ENCODE measurements around the gene DAND5.
A peak's percentile ranks its signal among the peaks of the same experiment; 100 is the strongest.

The DAND5 gene

GRCh38 chr19:12984683-12985048, 15.3 kb downstream of the DAND5 start:
- no peak for DNase-seq (ENCODE audit: low read depth)
- no peak overlapping the region for H3K4me3 ChIP-seq (ENCODE audit: low read depth, low read length)
- TF ChIP-seq MAX (IDR thresholded peaks at IDR 0.05; ENCODE audit: low read depth, low read length) (no peak), POLR2A (IDR thresholded peaks at IDR 0.05; ENCODE audit: extremely low read depth, insufficient read length) (no peak), CTCF (IDR thresholded peaks at IDR 0.05; ENCODE audit: low read depth, low read length) (no peak)

GRCh38 chr19:12985049-12985776, 15.8 kb downstream of the DAND5 start:
- no peak overlapping the region for H3K4me3 ChIP-seq (ENCODE audit: low read depth, low read length)
- TF ChIP-seq POLR2A (IDR thresholded peaks at IDR 0.05; ENCODE audit: extremely low read depth, insufficient read length) (no peak), MYC (IDR thresholded peaks at IDR 0.05; ENCODE audit: low read depth, low read length) (peak; percentile 86), MAX (IDR thresholded peaks at IDR 0.05; ENCODE audit: low read depth, low read length) (peak; percentile 95)
- DNase-seq (ENCODE audit: low read depth): peak; percentile 70

GRCh38 chr19:12986726-12987125, 17.4 kb downstream of the DAND5 start:
- TF ChIP-seq CTCF (IDR thresholded peaks at IDR 0.05; ENCODE audit: low read depth, low read length) (no peak), MYC (IDR thresholded peaks at IDR 0.05; ENCODE audit: low read depth, low read length) (no peak), MAX (IDR thresholded peaks at IDR 0.05; ENCODE audit: low read depth, low read length) (no peak), POLR2A (IDR thresholded peaks at IDR 0.05; ENCODE audit: extremely low read depth, insufficient read length) (no peak)
- no peak for DNase-seq (ENCODE audit: low read depth)

GRCh38 chr19:12987190-12987589, 17.8 kb downstream of the DAND5 start:
- no peak for DNase-seq (ENCODE audit: low read depth)
- no peak for TF ChIP-seq MAX (IDR thresholded peaks at IDR 0.05; ENCODE audit: low read depth, low read length)
- no peak for TF ChIP-seq POLR2A (IDR thresholded peaks at IDR 0.05; ENCODE audit: extremely low read depth, insufficient read length)
- no peak for TF ChIP-seq MYC (IDR thresholded peaks at IDR 0.05; ENCODE audit: low read depth, low read length)
- no peak for TF ChIP-seq CTCF (IDR thresholded peaks at IDR 0.05; ENCODE audit: low read depth, low read length)
- no peak overlapping the region for H3K4me3 ChIP-seq (ENCODE audit: low read depth, low read length)

More at GRCh38 chr19:12986726-12987125, 17.4 kb downstream of the DAND5 start:
- H3K4me3 ChIP-seq (ENCODE audit: low read depth, low read length): no peak overlapping the region

- no peak for DNase-seq (ENCODE audit: low read depth)
- H3K4me3 ChIP-seq (ENCODE audit: low read depth, low read length): no peak overlapping the region
- TF ChIP-seq MYC (IDR thresholded peaks at IDR 0.05; ENCODE audit: low read depth, low read length): no peak
- no peak for TF ChIP-seq MAX (IDR thresholded peaks at IDR 0.05; ENCODE audit: low read depth, low read length)
Measured at GRCh38 chr19:12987781-12988180, 18.4 kb downstream of the DAND5 start.

- no peak for DNase-seq (ENCODE audit: low read depth)
- TF ChIP-seq MYC (IDR thresholded peaks at IDR 0.05; ENCODE audit: low read depth, low read length): no peak
- TF ChIP-seq CTCF (IDR thresholded peaks at IDR 0.05; ENCODE audit: low read depth, low read length): no peak
- no peak overlapping the region for H3K4me3 ChIP-seq (ENCODE audit: low read depth, low read length)
Measured at GRCh38 chr19:12990431-12990830, 21.1 kb downstream of the DAND5 start.

GRCh38 chr19:12990853-12991252, 21.5 kb downstream of the DAND5 start:
- H3K4me3 ChIP-seq (ENCODE audit: low read depth, low read length): no peak overlapping the region
- no peak for DNase-seq (ENCODE audit: low read depth)
- TF ChIP-seq MYC (IDR thresholded peaks at IDR 0.05; ENCODE audit: low read depth, low read length): no peak
- TF ChIP-seq MAX (IDR thresholded peaks at IDR 0.05; ENCODE audit: low read depth, low read length): no peak
- no peak for TF ChIP-seq POLR2A (IDR thresholded peaks at IDR 0.05; ENCODE audit: extremely low read depth, insufficient read length)
- no peak for TF ChIP-seq CTCF (IDR thresholded peaks at IDR 0.05; ENCODE audit: low read depth, low read length)
